ENCODE measurements around the gene CD1B.

- TF ChIP-seq CTCF (IDR thresholded peaks at IDR 0.05; ENCODE audit: insufficient read depth, low read length) (no peak), REST (IDR thresholded peaks at IDR 0.05; ENCODE audit: insufficient replicate concordance, low read depth) (no peak), POLR2AphosphoS5 (IDR thresholded peaks at IDR 0.05; ENCODE audit: low read depth) (no peak), GABPA (IDR thresholded peaks at IDR 0.05; ENCODE audit: low read depth) (no peak)
Observed at GRCh38 chr1:158366783-158367182, 35.5 kb upstream of the CD1B start.

All from HL-60 (cell line).